DMS 273 (cell line): Measurements from ENCODE around the gene TMEM179B.

Experiments
- DNase-seq: peaks from one replicate; lab custom pipeline; 2025; ENCODE audit not compliant: unreplicated experiment; lab: John Stamatoyannopoulos, UW

Gene TMEM179B

GRCh38 chr11:62831520-62832335 is 44.5 kb downstream of the TMEM179B start, which contains the start of gene STX5:
TSS of gene STX5 (minus strand) at chr11:62832051. CDS start at chr11:62831243, 808 bp downstream.
- DNase-seq = peak; percentile 98

DNA sequence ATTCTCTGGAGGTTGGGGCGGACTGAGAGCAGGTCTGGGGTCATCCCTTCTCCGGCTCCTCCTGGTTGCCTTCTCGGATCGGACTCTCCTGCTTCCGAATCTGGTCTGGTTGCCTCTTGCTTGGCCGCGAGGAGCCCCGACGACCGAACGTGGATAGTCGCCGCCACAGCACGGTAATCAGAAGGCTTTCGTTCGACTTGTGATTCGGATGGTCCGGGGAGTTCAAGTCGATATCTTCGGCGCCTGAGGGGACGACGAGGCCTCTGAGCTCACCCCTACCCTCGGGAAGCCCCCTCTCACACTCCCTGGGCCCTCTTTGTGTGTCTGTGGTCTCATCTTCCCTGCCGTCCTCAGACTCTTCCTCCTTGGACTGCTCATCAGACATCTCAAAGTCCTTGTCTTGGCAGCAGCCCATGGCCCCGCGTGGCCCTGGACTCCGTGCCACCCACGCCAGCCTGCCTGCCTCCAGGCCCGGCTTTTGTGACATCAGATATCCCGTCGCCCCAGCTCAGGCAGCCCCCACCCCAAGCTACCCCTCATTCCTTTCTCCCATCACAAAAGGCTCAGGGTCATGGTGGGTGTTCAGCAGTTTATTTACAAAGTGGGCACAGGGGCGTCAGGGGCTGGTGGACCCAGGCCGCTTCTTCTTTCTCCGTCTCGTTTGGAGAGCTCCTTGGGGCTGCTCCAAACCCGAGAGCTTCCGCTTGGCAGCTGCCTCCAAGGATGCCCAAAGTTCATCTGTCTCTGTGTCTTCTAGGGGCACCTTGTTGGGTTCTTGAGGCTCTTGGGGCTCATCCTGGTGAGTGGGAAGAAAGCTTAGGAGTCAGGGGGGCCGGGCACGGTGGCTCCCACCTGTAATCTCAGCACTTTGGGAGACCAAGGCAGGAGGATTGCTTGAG is 45.4 kb downstream of the TMEM179B start, which contains the start of gene TEX54:
TSS of gene TEX54 (minus strand) at position 506 of the 899 bp plus-strand sequence.
- DNase-seq = peak; percentile 63

DNA sequence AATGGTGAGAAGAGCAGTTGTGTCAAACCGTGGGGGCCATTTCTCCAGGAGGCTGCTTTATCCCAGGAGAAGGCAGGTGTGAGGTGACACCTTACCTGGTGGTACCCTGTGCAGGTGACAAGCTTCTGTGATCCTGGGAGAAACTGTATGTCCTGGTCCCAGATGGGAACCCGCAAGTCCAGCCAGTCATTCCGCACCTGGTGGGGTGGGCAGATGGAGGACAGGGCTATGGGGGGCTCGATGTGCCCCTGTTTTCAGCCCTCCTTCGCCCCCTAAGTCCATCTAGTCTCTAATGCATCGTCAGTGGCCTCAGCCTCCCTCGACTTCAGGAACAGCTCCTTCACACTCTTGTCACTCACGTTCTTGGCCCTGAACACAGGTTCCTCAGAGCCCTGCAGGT is 48.1 kb downstream of the TMEM179B start:
- no peak for DNase-seq

- peak; percentile 94 for DNase-seq
Measured at GRCh38 chr11:62839050-62839945, 52.1 kb downstream of the TMEM179B start, which contains the start of gene WDR74. TSS of gene WDR74 (minus strand) at chr11:62839590. CDS start at chr11:62839570, 20 bp downstream.
